ENCODE measurements around the gene TUBA4A.

The TUBA4A gene

GRCh38 chr2:219245899-219246230 lies 7.9 kb downstream of the TUBA4A start:
- no peak for DNase-seq (ENCODE audit: extremely low read depth, low read depth)
- TF ChIP-seq CTCF (IDR thresholded peaks at IDR 0.05; ENCODE audit: low read depth, low read length) = no peak

GRCh38 chr2:219245148-219245898 lies 8.4 kb downstream of the TUBA4A start, which contains the start of the genes GLB1L and STK16:
GLB1L (minus strand) TSS chr2:219245444; CDS start chr2:219243573, 1,871 bp downstream.
STK16 (plus strand) TSS chr2:219245479; CDS start chr2:219246000, 521 bp downstream.
- no peak for TF ChIP-seq CTCF (IDR thresholded peaks at IDR 0.05; ENCODE audit: low read depth, low read length)
- peak; percentile 84 for DNase-seq (ENCODE audit: extremely low read depth, low read depth)

GRCh38 chr2:219244789-219245147 lies 8.9 kb downstream of the TUBA4A start:
- no peak for TF ChIP-seq CTCF (IDR thresholded peaks at IDR 0.05; ENCODE audit: low read depth, low read length)
- DNase-seq (ENCODE audit: extremely low read depth, low read depth) = no peak

GRCh38 chr2:219243291-219243761 lies 10.4 kb downstream of the TUBA4A start:
- TF ChIP-seq CTCF (IDR thresholded peaks at IDR 0.05; ENCODE audit: low read depth, low read length) = no peak
- DNase-seq (ENCODE audit: extremely low read depth, low read depth) = no peak

- DNase-seq (ENCODE audit: extremely low read depth, low read depth) = no peak
- TF ChIP-seq CTCF (IDR thresholded peaks at IDR 0.05; ENCODE audit: low read depth, low read length) = no peak
These were observed 19.4 kb downstream of the TUBA4A start for GRCh38 chr2:219234331-219234730.

- no peak for TF ChIP-seq CTCF (IDR thresholded peaks at IDR 0.05; ENCODE audit: low read depth, low read length)
- DNase-seq (ENCODE audit: extremely low read depth, low read depth) = no peak
These were observed 23.6 kb downstream of the TUBA4A start for GRCh38 chr2:219230059-219230540.

- TF ChIP-seq CTCF (IDR thresholded peaks at IDR 0.05; ENCODE audit: low read depth, low read length) = no peak
- peak; percentile 94 for DNase-seq (ENCODE audit: extremely low read depth, low read depth)
These were observed 24.2 kb downstream of the TUBA4A start, which contains the start of the genes ANKZF1 and ATG9A for GRCh38 chr2:219229305-219230058. ANKZF1 (plus strand) TSS chr2:219229806; CDS start chr2:219230258, 452 bp downstream. ATG9A (minus strand) TSS chr2:219229636; CDS start chr2:219228024, 1,612 bp downstream.

Measured in AG09319 (cell line).